WTC11 (cell line): Measurements from ENCODE around the gene ALG5.

ENCODE experiments used
- ATF1 ChIP-seq: sonication (generic); formaldehyde crosslinking; IDR thresholded peaks from 2 replicates; pipeline ENCODE4 v1.8.1; 2023; ENCODE audit warnings: mild to moderate bottlenecking, moderate library complexity, missing genetic modification reagents
- CTCF ChIP-seq: fragments of 200-600 bp; IDR thresholded peaks from 2 replicates; pipeline ENCODE4 v1.8.0; 2022; ENCODE audit warnings: antibody characterized with exemption
- SP1 ChIP-seq: sonication (generic); formaldehyde crosslinking; conservative IDR thresholded peaks from 2 replicates; pipeline ENCODE4 v1.8.1; 2022; ENCODE audit warnings: missing genetic modification reagents
- USF2 ChIP-seq: sonication (generic); formaldehyde crosslinking; IDR thresholded peaks from 2 replicates; pipeline ENCODE4 v1.8.1; 2023; ENCODE audit warnings: mild to moderate bottlenecking, missing genetic modification reagents, moderate library complexity

- TF ChIP-seq SP1 (no peak), CTCF (no peak), USF2 (no peak), ATF1 (CRISPR knock-in tag) (no peak)
Observed at GRCh38 chr13:36903925-36904595, 95.1 kb downstream of the ALG5 start.
